Heart right ventricle (tissue), 16 donors: ENCODE results near the gene APLNR. TPM values are rescaled to one million over a fixed set of nuclear protein-coding genes. Genes with fewer than 3 reads are reported as not detected.
A peak's percentile ranks its signal among the peaks of the same experiment; 100 is the strongest.

Experiments used
- ATAC-seq, 8 donors: fragments of 200-7000 bp; cut with Tn5 transposase; one replicate each; pipeline ENCODE4 v1.9.1; 2020; ENCODE audit warnings: mild to moderate bottlenecking in 8 of 8, moderate library complexity in 8 of 8, moderate number of reproducible peaks in 1 of 8
- DNase-seq, 2 donors: peaks; one replicate each; pipeline ENCODE4 v3.0.0-alpha.2; 2020
- H3K27ac ChIP-seq, 10 donors: fragments of 200-600 bp; sonication (generic) in 2 of 10; one replicate each; pipeline versions ENCODE4 v1.5.0 to v1.8.0; 2020 to 2022; ENCODE audit warnings: mild to moderate bottlenecking in 3 of 10
- H3K27me3 ChIP-seq, 7 donors: fragments of 200-600 bp; one replicate each; pipeline ENCODE4 v1.8.0; 2021 to 2022; ENCODE audit warnings: mild to moderate bottlenecking in 2 of 7
- H3K36me3 ChIP-seq, 9 donors: fragments of 200-600 bp; sonication (generic) in 1 of 9; one replicate each; pipeline versions ENCODE4 v1.5.0 to v1.8.0; 2020 to 2022; ENCODE audit warnings: mild to moderate bottlenecking in 2 of 9
- H3K4me1 ChIP-seq, 9 donors: fragments of 200-600 bp; sonication (generic) in 1 of 9; one replicate each; pipeline versions ENCODE4 v1.5.0 to v1.8.0; 2020 to 2022; ENCODE audit warnings: mild to moderate bottlenecking in 4 of 9
- H3K4me3 ChIP-seq, 10 donors: fragments of 200-600 bp; sonication (generic) in 2 of 10; one replicate each; pipeline versions ENCODE4 v1.5.0 to v1.8.0; 2020 to 2022; ENCODE audit warnings: mild to moderate bottlenecking in 7 of 10, moderate library complexity in 2 of 10
- H3K9me3 ChIP-seq, 11 donors: fragments of 200-600 bp in 10 of 11; sonication (generic) in 2 of 11; one replicate each; pipeline versions ENCODE4 v1.5.0 to v1.8.0; 2013 to 2022; ENCODE audit warnings: mild to moderate bottlenecking in 2 of 11, control low read depth in 1 of 11, moderate library complexity in 1 of 11
- CTCF ChIP-seq, 9 donors: fragments of 200-600 bp; sonication (generic) in 2 of 9; IDR thresholded peaks; one replicate each; pipeline versions ENCODE4 v1.5.0 to v1.8.0; 2021 to 2022; ENCODE audit warnings: antibody characterized with exemption in 9 of 9, mild to moderate bottlenecking in 5 of 9, moderate library complexity in 1 of 9
- WGBS, 2 donors: extraction: QIAGEN DNeasy Blood & Tissue Kit; methylation state at CpG; one replicate each; pipeline ENCODE4 v1.1.7; 2013; ENCODE audit warnings: inconsistent platforms in 1 of 2; 5-methylcytosine and 5-hydroxymethylcytosine counted together
- intact Hi-C, 10 donors: fragments of 100-400 bp; cut with DNase I; formaldehyde crosslinking; loops; one replicate each; pipeline versions ENCODE4 v1.11.1 to v1.14.2; 2022
- polyA plus RNA-seq, 2 donors: library from polyadenylated mRNA; stranded (reverse); fragments of 200-250 nt; gene quantifications; one replicate each; pipeline ENCODE4 v1.2.3, GENCODE V29; 2013
- total RNA-seq, 10 donors: library from RNA; stranded (reverse); fragmentation: NEBNext Ultra II Directional in 3 of 10; extraction: Animal tissue kit (Norgen Biotek cat#: 25700) in 3 of 10; gene quantifications; one replicate each; pipeline versions ENCODE4 v1.2.1 to v1.2.4, GENCODE V29; 2021 to 2023
- donor health status: Arrhythmogenic right ventricular cardiomyopathy.
- donor health status: ischemic (EF 13 %, LVEDD 7.1; RV severe dilation, severe dysfunction).
- donor health status: healthy with polysubstance abuse.
- donor health status: DM: no; HTN: yes; CAD: no.
- donor health status: DM: no; HTN: no; CAD: no.
- donor health status: ischemic (EF 25% LVEDD 6.9; RV normal size, moderate dysfunction).
- donor health status: ischemic (EF 25% LVEDD 5.7; RV mildly dilated, moderate dysfunction).
- donor health status: healthy.
- donor health status: DM: yes; HTN: yes; CAD: no.
- donor health status: Ischemic cardiomyopathy.
- donor health status: ischemic (EF 35%, LVEDD 5.7; RV mildly dilated, moderate dysfunction).
- donor health status: nonischemic (EF 11% LVEDD 7.7; RV severe dilation, severe dysfunction).
- donor health status: DM: yes; HTN: yes; CAD: no.
- donor health status: PGD.
- donor health status: ischemic (EF 29% LVEDD 5.4; RV normal size, mild dysfunction).
- donor health status: nonischemic (EF 23%, LVEDD 6.1; RV moderate dilation, normal function).

The APLNR gene
- total and polyA plus RNA-seq, 12 donors: 2.0 to 39.3 (median 11.8) TPM

DNA sequence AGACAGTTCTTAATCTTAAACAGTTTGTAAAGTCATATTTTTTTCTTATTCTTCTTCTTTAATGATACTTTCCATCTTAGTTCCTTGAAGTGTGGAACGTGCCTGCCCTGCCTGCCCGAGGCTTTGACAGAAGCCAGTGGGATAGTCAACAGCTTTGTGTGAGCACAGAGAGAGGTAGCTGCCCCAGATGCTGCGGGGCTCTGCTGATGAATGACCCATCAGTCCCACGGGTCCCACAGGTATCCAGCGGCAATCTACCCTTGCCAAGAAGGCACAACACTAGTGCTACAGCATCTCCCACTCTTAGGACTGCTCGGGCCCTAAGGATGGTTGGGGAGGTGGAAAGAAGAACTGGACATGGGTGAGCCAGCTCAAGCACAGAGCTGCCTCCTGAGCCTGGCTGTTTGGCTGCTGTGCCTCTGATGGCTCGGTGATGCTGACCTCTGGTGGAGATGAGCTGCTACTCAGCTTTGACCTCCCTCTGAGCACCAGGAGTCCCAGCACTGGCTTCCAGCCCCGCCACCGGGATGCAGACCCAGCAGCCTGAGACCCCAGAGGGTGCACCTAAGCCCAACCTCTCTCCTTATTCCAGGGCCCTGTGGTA, 11.8 kb upstream of the APLNR start:
- ATAC-seq: peak; percentile 89 to 97 (median 93)
- H3K4me1 ChIP-seq: peaks cover 0 to 45% (median 27%) of the 10 kb centered on the region in 9 donors
- H3K4me3 ChIP-seq: peak overlapping the region in 4 of 10 donors; percentile 2 to 30 (median 14)
- H3K36me3 ChIP-seq: no peaks in the 10 kb centered on the region
- intact Hi-C loops: loop anchor here (1.0 to 5.0 kb wide), 14 partner anchors 29 to 408 kb away; no protein-coding TSS in a partner anchor
- peak overlapping the region in 6 of 10 donors; percentile 12 to 75 (median 50) for H3K27ac ChIP-seq
- 21 to 22% methylated on average over 9 of the region's 9 CpGs for WGBS, 2 donors
- no peaks in the 10 kb centered on the region for H3K9me3 ChIP-seq
- H3K27me3 ChIP-seq: peaks cover 0 to 8% (median 0%) of the 10 kb centered on the region in 7 donors
- peak; percentile 69 to 78 for DNase-seq
- peak; percentile 60 to 80 (median 70) for TF ChIP-seq CTCF (IDR thresholded peaks at IDR 0.05)

- WGBS, 2 donors: 48 to 59% methylated on average over 3 of the region's 3 CpGs
- DNase-seq: no peak
- Histone ChIP-seq H3K9me3 (no peaks in the 10 kb centered on the region), H3K4me3 (no peak overlapping the region), H3K27ac (peak overlapping the region in 6 of 10 donors; percentile 10 to 66 (median 45)), H3K36me3 (no peaks in the 10 kb centered on the region), H3K27me3 (peaks cover 0 to 3% (median 0%) of the 10 kb centered on the region in 7 donors), H3K4me1 (peaks cover 4 to 65% (median 27%) of the 10 kb centered on the region in 9 donors)
- intact Hi-C loops: loop anchor here in 8 of 10 donors (5.0 kb wide), 6 partner anchors 43 to 403 kb away; no protein-coding TSS in a partner anchor
- ATAC-seq: peak in 7 of 8 donors; percentile 8 to 69 (median 37)
- TF ChIP-seq CTCF (IDR thresholded peaks at IDR 0.05): no peak
Observed at GRCh38 chr11:57244911-57245310, 7.9 kb upstream of the APLNR start.

DNA sequence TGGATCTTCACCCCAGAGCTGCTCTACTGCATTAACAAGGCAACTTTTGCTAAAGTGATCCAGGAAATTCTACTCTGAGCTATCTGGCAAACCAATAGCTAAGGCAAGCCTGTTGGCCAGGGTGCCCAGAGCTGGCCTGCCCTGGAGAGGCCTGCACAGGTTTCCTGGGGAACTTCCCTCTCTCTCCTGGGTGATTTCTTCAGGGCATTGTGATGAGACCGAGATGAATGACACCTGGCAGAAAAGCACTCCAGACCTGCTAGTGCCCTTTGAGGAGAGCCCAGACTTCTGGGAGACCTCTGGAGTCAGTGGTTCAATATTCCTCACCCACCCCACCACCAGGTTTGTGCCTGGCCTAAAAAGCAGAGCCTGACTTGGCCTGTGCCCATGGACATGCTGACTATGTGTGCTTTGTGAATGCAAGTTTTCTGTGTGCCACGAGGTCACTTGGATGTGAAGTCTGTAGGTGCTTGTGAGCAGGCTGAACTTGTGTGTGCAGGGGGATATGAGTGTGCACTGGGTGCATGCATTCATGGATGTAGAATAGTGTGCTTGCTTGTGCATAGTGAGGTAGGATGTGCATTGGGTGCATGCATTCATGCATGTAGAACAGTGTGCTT, 4.4 kb upstream of the APLNR start:
- no peak for DNase-seq

More for the DNA sequence above, 4.4 kb upstream of the APLNR start:
- 52 to 64% methylated on average over 2 of the region's 2 CpGs for WGBS, 2 donors
- ATAC-seq: no peak
- Histone ChIP-seq H3K27ac (peak overlapping the region in 5 of 10 donors; percentile 8 to 60 (median 44)), H3K4me3 (no peak overlapping the region), H3K4me1 (peaks cover 7 to 63% (median 21%) of the 10 kb centered on the region in 9 donors), H3K27me3 (peaks cover 0 to 13% (median 5%) of the 10 kb centered on the region in 7 donors), H3K36me3 (no peaks in the 10 kb centered on the region), H3K9me3 (no peaks in the 10 kb centered on the region)
- intact Hi-C loops: loop anchor here in 1 of 10 donors (5.0 kb wide), 1 partner anchor 39 kb away; no protein-coding TSS in a partner anchor
- TF ChIP-seq CTCF (IDR thresholded peaks at IDR 0.05): no peak
